WTC11 (cell line): ENCODE data around the gene CTRB1.

Experiments used
- CTCF ChIP-seq: fragments of 200-600 bp; IDR thresholded peaks from 2 replicates; pipeline ENCODE4 v1.8.0; 2022; ENCODE audit warnings: antibody characterized with exemption
- ELF4 ChIP-seq: sonication (generic); formaldehyde crosslinking; IDR thresholded peaks from 2 replicates; pipeline ENCODE4 v1.8.1; 2022; ENCODE audit warnings: low read depth, mild to moderate bottlenecking, moderate library complexity, missing genetic modification reagents
- SP1 ChIP-seq: sonication (generic); formaldehyde crosslinking; conservative IDR thresholded peaks from 2 replicates; pipeline ENCODE4 v1.8.1; 2022; ENCODE audit warnings: missing genetic modification reagents

- TF ChIP-seq ELF4 (CRISPR knock-in tag): no peak
- TF ChIP-seq CTCF: no peak
- TF ChIP-seq SP1 (CRISPR knock-in tag): no peak
Observed at GRCh38 chr16:75237398-75238131, 18.8 kb downstream of the CTRB1 start.
